Measurements from ENCODE around the gene AFTPH.
A peak's percentile ranks its signal among the peaks of the same experiment; 100 is the strongest.
"Not testable (repeated sequence)": the region's sequence is repeated elsewhere in the genome, so short reads cannot be mapped to it uniquely, and the experiment has no call there.

AFTPH gene

DNA sequence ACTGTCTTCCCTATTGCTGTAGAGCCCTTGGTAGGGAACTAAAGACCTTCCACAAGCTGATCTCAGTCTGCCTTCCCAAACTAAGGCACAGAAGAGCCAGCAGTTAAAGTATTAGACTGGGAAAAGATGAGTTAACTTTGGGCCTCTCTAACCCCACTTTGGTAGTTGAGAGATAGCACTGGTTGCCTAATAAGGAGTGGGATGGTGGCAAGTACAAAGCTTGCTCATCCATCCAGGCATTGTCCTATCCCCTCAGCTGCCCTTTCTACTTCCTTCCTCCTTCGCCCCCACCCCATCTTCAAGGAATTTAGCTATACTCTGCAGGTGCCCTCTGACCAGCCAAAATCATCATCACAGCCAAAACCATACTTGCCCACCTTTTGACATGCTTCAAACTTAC, 22.2 kb upstream of the AFTPH start:
- no peak for DNase-seq

DNA sequence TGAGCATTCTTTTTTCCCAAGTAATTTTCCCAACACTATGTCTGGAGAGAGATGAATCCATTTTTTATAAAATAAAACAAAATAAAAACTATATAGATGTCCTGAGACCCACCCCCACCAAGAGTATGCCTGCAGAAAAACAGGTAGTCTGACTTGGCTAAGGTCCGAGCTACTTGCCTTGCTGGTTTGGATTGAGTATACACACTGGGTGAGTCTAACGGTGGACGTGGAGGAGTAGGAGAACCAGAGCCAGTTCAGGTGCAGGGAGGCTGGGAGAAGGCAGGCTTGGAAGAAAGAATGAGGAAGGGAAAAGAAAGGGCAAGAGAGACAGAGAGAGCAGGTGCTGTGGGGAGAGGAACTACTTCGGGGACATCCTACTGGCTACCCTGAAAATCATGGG, 21.3 kb upstream of the AFTPH start:
- no peak for DNase-seq

DNA sequence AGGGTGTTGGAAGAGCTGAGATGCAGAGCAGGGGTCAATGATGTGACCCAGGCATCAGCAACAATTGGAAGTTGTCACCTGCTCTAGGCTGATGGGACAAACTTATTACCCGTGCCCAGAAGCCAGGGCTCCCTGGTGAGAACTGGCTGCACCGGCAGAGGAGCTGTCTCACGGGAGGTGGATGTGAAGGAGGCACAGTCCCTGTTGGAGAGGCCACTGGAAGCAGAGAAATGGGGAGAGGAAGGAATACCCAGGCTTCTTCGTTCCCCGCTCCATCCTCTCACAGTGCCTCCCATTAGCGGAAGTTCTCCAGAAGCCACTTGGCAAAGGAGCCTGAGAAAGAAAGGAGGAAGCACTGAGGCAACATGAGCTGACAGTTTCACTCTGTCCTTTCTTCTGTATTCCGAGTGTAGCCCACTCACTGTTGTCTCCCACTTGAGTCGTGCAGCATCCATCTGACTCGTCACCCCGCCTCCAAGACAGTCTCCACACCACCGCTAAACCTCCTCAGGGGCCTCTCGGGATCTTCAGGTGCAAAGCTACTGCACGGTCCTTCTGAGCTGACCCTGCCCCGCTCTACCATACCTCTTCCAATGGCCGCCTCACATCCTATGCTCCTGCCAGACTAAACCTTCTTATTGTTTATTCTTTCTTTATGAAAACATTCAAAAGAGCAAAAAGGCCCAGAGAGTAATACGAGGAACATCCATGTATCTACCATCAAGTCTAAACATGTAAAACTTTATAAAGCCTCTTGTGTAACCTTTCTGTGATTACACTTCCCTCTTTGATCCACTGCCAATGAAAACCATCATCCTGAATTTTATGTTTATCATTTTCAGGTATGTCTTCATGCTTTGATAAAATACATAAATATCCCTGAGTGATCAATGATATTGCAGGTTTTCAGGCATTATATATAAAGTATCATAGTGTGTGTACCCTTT, 19.1 kb upstream of the AFTPH start:
- DNase-seq = no peak

- DNase-seq = no peak
These were observed 17.4 kb upstream of the AFTPH start for GRCh38 chr2:64506686-64507085.

DNA sequence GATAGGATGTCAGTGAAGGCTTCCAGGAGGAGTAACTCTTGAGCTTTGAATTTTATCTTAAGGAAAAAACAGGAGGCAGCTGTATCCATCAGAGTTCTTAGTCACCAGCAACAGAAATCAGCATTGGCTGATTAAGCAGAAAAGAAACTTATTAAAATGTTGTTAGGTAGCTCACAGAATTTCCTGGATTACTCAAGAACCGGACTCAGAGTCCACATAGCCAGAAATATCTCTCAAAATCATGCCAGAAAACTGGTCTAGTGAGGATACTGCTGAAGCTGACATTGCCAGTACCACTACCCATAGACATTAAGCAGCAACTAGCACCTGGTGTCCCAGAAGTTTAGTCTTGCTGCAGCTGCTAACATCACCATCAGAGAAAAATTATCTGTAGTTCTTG, 10.1 kb upstream of the AFTPH start:
- no peak for DNase-seq

GRCh38 chr2:64515086-64515485, 9.0 kb upstream of the AFTPH start:
- DNase-seq = no peak

- DNase-seq = no peak
These were observed 7.2 kb upstream of the AFTPH start for GRCh38 chr2:64516651-64517510.

DNA sequence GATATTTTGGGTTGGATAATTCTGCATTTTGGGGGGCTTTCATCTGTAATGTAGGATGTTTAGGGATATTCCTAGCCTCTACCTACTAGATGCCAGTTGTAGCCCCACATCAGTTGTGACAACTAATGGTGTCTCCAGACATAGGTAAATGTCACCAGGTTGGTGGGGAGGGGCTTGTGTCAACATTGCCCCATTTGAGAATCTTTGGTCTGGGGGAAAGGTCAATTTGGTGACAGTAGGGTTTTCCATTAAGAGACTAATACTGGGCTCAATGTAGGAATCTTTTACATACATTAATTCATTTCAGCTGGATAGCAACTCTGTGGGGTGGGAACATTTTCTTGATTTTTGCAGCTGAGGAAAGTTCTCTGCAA, 6.6 kb upstream of the AFTPH start:
- DNase-seq = no peak

DNA sequence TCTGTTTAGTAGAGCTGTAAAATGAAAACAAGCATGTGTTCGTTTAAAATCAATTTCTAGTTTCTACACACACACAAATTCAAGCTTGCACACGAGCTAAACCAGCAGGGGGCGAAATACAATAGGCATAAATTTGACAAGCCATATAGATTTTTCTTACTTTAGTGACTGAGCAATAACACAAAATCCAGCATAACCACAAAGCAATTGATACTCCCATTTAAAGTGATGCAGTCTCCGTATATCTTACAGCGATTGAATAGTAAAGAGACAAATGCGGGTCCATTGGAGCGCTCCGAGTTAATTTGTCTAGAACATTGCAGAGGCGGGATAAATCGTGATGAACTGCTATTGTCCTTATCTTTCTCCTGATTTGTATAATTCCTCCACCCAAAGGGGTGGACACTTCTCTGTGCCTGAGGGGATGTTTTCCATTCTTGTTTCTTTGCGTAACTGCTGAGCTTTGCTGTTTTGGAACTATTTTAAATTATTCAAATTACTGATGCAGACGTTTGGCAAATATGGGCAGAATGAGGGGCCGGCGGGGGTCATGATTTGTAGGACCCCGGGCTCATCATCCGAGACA, 1.2 kb upstream of the AFTPH start:
- DNase-seq = peak; percentile 83

DNA sequence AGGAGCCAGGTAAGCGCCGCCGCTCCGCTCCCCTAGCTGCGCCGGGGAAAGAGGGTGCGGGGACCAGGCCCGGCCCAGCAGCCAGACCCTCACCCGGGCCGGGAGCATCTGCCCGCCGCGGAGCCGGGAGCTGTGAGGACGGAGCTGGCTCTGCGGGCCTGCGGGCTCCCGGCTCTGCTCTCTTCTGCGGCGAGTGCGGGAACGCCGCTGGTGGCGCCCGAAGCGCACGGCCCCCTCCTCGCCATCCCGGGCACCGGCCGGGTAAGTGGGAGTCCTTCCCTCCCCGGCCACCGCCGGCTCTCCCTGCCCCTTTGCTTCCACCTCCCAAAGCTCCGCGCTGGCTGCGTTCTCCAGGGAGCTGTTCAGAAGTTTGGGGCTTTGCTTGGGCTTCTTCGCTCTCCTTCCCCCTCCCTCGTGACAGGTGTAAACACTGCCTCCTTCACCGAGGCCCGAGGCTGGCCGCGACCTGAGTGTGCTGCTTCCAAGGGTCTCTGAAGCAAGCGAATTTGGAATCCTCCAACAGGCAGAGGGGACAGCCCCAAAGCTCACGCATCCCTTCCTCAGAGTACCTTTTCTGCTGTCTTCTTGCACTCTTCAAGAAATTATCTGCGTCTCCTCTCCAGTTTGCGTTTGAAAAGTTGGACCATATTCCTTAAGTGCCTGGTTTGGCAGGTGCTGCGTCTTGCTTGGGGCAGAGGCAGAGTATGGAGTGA, 632 bp downstream of the AFTPH start:
- no peak for DNase-seq

DNA sequence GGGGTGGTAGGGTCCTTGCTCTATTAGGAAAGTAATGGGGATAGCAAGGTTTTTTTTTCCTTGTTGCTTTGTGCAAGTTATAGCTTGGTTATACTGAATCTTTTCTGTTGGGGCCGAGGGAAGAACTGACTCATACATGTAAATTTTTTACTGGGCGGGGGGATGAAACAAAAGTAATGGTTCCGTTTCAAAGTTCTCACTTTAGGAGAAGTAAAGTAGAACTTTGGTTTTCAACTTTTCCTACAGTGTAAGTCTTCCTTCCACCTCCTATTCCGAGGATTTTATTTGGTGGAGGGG, 1.1 kb downstream of the AFTPH start:
- no peak for DNase-seq

DNA sequence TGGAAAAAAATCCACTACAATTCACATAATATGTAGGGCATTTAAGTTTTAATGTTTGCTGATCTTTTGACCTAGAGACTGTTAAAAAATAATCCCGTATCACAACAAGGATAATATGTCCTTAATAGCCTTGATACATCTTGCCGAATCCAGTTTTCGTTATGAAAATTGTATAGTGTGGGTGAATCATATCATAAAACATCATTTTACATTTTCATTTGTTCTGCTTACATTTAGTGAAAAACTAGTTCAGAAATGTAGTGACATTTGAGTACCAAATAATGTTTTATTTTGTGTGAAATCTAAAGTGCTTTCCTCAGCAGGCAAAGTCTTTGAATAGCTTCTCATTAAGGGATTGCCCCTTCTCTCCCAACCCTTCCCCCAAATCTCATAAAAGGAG, 1.9 kb downstream of the AFTPH start:
- DNase-seq = no peak

- DNase-seq = not testable (repeated sequence)
These were observed 6.8 kb downstream of the AFTPH start for GRCh38 chr2:64530946-64531345.

DNA sequence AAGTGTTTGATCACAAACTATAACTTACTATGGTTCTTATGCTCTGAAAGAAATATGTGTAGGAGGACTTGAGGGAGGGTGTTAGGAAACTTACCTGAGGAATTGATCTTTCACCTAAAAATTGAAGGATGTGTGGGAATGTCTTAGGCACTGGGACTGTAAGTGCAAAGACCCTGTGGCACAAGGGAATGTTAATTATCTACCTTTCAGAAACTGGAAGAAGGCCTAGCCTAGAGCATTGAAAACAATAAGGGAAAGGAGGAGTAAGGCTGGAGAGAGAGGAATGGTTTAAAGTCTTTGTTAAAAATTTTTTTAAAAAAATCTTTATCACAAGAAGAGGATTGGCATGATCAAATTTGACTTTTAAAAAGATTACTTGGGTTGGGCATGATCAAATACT, 7.9 kb downstream of the AFTPH start:
- no peak for DNase-seq

GRCh38 chr2:64533882-64534281, 9.8 kb downstream of the AFTPH start:
- no peak for DNase-seq

DNA sequence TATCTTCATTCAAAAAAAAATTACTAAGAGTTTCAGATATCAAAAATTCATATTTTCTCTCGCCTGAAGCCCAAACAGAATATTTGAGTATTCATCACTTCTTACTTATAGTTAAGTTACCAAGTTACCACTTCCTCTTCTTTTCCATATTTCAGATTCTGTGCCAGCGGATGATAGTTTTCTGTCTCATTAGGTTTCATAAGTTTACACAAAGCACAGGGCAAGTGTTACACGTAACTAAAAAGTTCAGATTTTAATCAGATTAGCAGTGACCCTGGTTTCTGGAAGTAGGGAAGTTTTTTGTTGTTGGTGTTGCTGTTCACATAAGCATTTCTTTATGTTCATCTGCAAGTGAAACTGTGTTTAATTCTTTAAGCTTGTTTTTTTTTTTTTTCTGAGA, 10.2 kb downstream of the AFTPH start:
- DNase-seq = no peak

- DNase-seq = no peak
These were observed 10.9 kb downstream of the AFTPH start for GRCh38 chr2:64535024-64535423.

- DNase-seq = no peak
These were observed 13.9 kb downstream of the AFTPH start for GRCh38 chr2:64537991-64538390.

DNA sequence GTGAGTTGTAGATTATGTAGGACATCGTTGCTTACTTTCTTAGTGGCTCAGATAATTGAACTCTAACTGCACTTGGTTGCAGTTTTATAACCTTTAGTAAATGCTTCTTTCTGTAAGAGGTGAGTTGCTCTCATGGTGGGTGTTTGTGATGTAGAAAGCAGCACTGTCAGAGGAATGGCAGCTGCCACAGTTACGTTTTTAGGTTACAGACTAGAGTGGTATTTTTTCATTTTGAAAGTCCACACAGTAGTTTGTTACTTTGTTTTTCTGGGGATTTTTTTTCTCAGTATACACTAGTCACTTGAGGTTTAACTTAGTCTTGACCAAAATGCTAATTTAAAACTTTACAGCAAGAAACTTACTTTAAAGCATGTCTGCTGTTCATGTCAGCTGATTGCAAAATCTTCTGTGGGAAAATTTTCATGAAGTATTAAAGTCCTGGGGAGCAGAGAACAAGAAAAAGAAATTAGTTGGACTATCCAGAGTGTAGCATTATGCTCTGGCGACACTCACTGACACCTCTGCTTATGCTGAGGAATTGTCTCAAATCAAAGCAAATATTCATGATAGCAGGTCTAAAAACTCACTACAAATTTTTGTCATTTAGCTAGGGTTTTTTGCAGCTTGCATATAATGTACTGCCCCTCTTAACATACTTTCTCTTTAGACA, 14.8 kb downstream of the AFTPH start:
- DNase-seq = no peak

DNA sequence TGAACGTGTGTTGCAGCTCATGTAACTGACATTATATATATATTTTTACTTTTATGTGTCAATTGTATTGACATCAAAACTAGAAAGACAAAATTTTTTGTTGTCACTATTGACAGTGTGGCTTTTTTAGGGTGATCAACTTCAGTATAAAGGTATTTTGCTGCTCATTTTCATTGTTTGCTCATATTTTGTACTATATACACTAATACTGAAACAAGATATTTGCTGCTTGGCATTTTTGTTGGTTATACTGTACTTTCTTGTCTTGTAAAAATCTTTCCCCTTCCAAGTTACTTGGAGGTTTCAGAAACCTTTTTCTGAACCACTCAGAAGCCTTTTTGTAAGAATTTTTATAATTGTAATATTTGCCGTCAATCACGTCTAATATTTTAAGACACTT, 16.5 kb downstream of the AFTPH start:
- DNase-seq = no peak

DNA sequence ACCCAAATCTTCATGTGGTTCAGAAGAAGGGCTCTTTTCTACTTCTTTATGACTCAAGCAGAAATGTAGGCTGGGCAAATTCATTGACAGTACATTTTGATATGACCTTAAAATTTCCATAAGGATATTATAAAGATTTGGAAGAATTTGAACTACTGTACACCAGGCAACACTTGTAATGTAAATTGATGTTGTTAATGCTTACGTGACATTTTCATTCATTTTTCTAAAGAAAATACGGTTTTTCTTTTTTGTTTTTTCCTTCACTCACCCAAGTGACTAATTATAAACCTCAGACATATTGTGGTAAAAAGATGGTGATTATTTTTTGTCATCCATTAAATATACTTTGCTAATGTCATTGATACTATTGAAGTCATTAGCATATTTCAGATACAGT, 17.4 kb downstream of the AFTPH start:
- DNase-seq = no peak
